GM08714 (cell line): ENCODE data around the gene MRPS7.
A peak's percentile ranks its signal among the peaks of the same experiment; 100 is the strongest.

Experiments used
- H3K4me3 ChIP-seq: fragments of 200-500 bp; sonication (Bioruptor generic); 2 replicates; pipeline ENCODE4 v1.5.1; 2014; ENCODE audit warnings: mild to moderate bottlenecking, low read length, inconsistent platforms
- ZNF274 ChIP-seq: IDR thresholded peaks from 2 replicates; pipeline ENCODE4 v1.6.1; 2012; ENCODE audit warnings: mild to moderate bottlenecking, low read depth, low read length

MRPS7 gene

GRCh38 chr17:75261336-75262111 is at the start of gene MRPS7, which contains the start of gene GGA3:
TSS of gene MRPS7 (plus strand) at chr17:75261879. CDS start at chr17:75261901, 22 bp downstream.
TSS of gene GGA3 (minus strand) at chr17:75261606. CDS start at chr17:75261587, 19 bp downstream.
- TF ChIP-seq ZNF274 = no peak
- H3K4me3 ChIP-seq = peak within 1 kb of the TSS; percentile 71

- no peak overlapping the region for H3K4me3 ChIP-seq
- TF ChIP-seq ZNF274 = no peak
Observed at GRCh38 chr17:75218131-75218530, 43.5 kb upstream of the MRPS7 start.

GRCh38 chr17:75219815-75220214 is 41.9 kb upstream of the MRPS7 start:
- TF ChIP-seq ZNF274 = no peak
- H3K4me3 ChIP-seq = no peak overlapping the region

- no peak overlapping the region for H3K4me3 ChIP-seq
- TF ChIP-seq ZNF274 = no peak
Observed at GRCh38 chr17:75225016-75225415, 36.7 kb upstream of the MRPS7 start.

GRCh38 chr17:75227729-75228128 is 34.0 kb upstream of the MRPS7 start:
- no peak for TF ChIP-seq ZNF274
- H3K4me3 ChIP-seq = no peak overlapping the region

GRCh38 chr17:75228305-75228704 is 33.4 kb upstream of the MRPS7 start:
- no peak overlapping the region for H3K4me3 ChIP-seq
- no peak for TF ChIP-seq ZNF274

GRCh38 chr17:75228847-75229246 is 32.8 kb upstream of the MRPS7 start:
- no peak for TF ChIP-seq ZNF274
- no peak overlapping the region for H3K4me3 ChIP-seq

- no peak overlapping the region for H3K4me3 ChIP-seq
- TF ChIP-seq ZNF274 = no peak
Observed at GRCh38 chr17:75231071-75231470, 30.6 kb upstream of the MRPS7 start.

- H3K4me3 ChIP-seq = no peak overlapping the region
- no peak for TF ChIP-seq ZNF274
Observed at GRCh38 chr17:75231741-75232464, 29.8 kb upstream of the MRPS7 start.

- H3K4me3 ChIP-seq = no peak overlapping the region
- TF ChIP-seq ZNF274 = no peak
Observed at GRCh38 chr17:75232786-75233185, 28.9 kb upstream of the MRPS7 start.

GRCh38 chr17:75237100-75238014 is 24.3 kb upstream of the MRPS7 start:
- TF ChIP-seq ZNF274 = no peak

GRCh38 chr17:75238020-75238580 is 23.6 kb upstream of the MRPS7 start:
- no peak for TF ChIP-seq ZNF274
- H3K4me3 ChIP-seq = no peak overlapping the region

More at GRCh38 chr17:75237100-75238014, 24.3 kb upstream of the MRPS7 start:
- no peak overlapping the region for H3K4me3 ChIP-seq

GRCh38 chr17:75238684-75239191 is 22.9 kb upstream of the MRPS7 start:
- no peak for TF ChIP-seq ZNF274
- H3K4me3 ChIP-seq = no peak overlapping the region
